HG03095 (cell line): ENCODE data around the gene CASP6.

Experiments used
- ATAC-seq: cut with Tn5 transposase; IDR thresholded peaks from one replicate; pipeline ENCODE4 v1.9.1; 2021; ENCODE audit warnings: moderate library complexity; ENCODE audit not compliant: unreplicated experiment

Gene CASP6

GRCh38 chr4:109702950-109703663, at the start of gene CASP6:
Gene CASP6 (minus strand): TSS chr4:109703445. CDS start chr4:109703395, 50 bp downstream.
- ATAC-seq: peak; percentile 72

- ATAC-seq: no peak
These were observed 49.3 kb upstream of the CASP6 start for GRCh38 chr4:109752525-109752924.

- ATAC-seq: no peak
These were observed 48.6 kb upstream of the CASP6 start for GRCh38 chr4:109751852-109752251.

GRCh38 chr4:109750652-109751244, 47.5 kb upstream of the CASP6 start:
- ATAC-seq: no peak

- ATAC-seq: no peak
These were observed 46.3 kb upstream of the CASP6 start for GRCh38 chr4:109749388-109750082.

GRCh38 chr4:109748114-109748513, 44.9 kb upstream of the CASP6 start:
- ATAC-seq: no peak

GRCh38 chr4:109746728-109747127, 43.5 kb upstream of the CASP6 start:
- no peak for ATAC-seq

GRCh38 chr4:109745830-109746229, 42.6 kb upstream of the CASP6 start:
- no peak for ATAC-seq

- no peak for ATAC-seq
These were observed 36.3 kb upstream of the CASP6 start for GRCh38 chr4:109739547-109739946.

GRCh38 chr4:109738104-109738872, 35.0 kb upstream of the CASP6 start:
- no peak for ATAC-seq

- ATAC-seq: no peak
These were observed 32.5 kb upstream of the CASP6 start for GRCh38 chr4:109735566-109736365.

- ATAC-seq: no peak
These were observed 30.5 kb upstream of the CASP6 start for GRCh38 chr4:109733728-109734127.

GRCh38 chr4:109730619-109731545, 27.6 kb upstream of the CASP6 start:
- no peak for ATAC-seq

- ATAC-seq: peak; percentile 83
These were observed 26.7 kb upstream of the CASP6 start, which contains the start of gene PLA2G12A for GRCh38 chr4:109729718-109730618. Gene PLA2G12A (minus strand): TSS chr4:109730070. CDS start chr4:109729809, 261 bp downstream.

- no peak for ATAC-seq
These were observed 26.0 kb upstream of the CASP6 start for GRCh38 chr4:109729117-109729717.

GRCh38 chr4:109728385-109728784, 25.1 kb upstream of the CASP6 start:
- no peak for ATAC-seq

GRCh38 chr4:109723110-109723509, 19.9 kb upstream of the CASP6 start:
- ATAC-seq: no peak

- no peak for ATAC-seq
These were observed 19.1 kb upstream of the CASP6 start for GRCh38 chr4:109722357-109722756.
